Stimulated activated naive CD4-positive, alpha-beta T cell (primary cell): ENCODE measurements around the gene C10orf53.
"Not testable (repeated sequence)": the region's sequence is repeated elsewhere in the genome, so short reads cannot be mapped to it uniquely, and the experiment has no call there.

Experiments used
- DNase-seq, 6 experiments: peaks; one replicate each; lab custom pipeline; 2025; lab: John Stamatoyannopoulos, UW

The C10orf53 gene

GRCh38 chr10:49688261-49688846, 8.9 kb downstream of the C10orf53 start:
- DNase-seq: no peak

DNA sequence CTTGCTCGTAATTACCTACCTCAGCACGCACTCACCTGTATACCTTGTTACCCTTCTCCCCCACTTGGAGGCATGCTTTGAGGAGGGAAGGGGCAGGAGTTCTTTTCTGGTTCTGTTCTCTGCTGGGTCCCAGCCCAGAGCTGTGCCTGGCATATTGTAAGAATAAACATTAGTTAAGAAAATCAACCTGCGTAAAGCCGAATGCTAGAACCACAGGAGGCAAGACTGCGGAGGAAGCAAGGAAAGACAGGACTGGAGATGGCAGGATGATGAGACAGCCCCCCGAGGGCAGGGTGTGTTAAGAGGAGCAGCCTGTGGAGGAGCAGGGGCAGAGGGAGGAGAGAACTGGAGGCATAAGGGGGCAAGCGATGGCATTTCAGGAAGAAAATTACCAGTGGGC, 9.5 kb downstream of the C10orf53 start:
- no peak for DNase-seq

DNA sequence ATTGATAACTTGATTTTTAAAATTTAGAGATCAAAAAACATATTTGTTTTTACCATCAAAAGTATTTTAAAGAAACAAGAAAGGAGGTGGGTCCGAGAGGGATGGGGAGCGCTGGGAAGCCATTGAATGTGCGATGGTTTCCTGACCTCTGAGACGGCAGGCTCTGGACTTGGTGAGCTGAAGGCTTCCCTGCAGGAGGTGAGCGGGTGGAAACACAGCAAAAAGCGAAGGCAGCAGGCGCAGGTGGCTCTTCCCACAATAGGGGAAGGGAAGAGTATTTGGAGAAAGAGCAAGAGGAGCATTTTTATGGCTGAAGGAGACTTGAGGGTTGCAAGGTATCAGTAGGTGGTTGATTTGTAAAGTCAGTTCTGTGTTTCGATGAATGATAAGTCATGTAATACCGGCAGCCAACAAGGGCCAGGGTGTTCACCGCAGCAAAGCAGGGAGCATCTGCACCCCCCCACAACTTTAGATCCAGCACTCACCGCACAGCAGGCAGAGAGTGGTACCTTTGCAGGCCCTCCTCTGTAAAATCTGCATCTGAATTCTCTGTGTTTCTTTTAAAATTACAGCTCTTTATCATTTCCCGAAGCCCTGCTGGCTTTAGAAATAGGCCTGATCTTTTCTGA, 10.5 kb downstream of the C10orf53 start:
- DNase-seq: no peak

DNA sequence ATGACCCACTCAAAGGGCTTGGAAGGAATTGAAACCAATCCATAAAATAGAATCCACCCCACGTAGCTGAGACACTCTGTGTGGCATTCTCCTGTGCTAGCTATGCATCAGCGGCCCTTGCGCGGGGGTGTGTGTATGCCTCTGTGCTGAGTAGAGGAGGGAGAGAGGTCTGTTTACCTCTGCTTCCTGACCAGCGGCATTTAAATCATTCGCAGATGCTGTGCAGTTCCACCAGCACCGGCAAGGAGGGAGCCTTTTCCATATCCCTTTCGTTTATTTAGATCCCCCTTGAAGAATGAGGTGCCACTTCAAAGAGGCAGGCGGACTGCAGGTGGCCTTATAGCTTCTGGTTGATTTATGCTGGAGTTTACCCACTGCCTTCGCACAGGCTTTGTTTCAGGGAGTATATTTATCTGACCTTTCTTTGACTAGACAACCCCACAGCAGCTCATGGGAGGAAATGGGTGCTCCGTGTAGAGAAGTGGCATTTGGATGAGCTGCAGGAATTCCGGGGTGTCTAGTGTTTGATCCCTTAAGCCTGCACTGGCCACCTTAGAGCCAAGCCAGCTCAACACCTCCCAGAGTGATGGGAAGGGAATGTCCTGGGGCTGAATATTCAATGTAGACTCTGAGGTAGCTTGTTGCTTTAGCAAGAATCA, 11.4 kb downstream of the C10orf53 start:
- DNase-seq: no peak

DNA sequence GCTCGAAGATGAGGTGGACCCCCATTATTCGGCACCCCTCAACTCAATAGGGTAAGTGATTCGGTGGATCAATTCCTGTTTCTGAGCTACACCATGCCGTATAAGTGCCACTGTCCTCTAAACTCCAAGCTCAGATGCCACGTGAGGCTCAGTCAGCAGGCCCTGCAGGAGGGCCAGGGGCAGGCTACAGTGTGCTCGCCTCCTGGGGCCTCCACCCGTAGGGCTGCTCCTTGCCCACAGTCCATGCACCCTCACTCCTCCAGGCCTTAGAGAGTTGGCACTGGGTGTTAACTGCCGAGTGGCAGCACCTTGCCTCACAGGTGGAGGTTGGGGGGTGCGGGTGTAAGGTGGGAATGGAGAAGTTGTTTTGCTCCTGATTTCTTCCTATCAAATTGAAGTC, 12.1 kb downstream of the C10orf53 start:
- no peak for DNase-seq

- no peak for DNase-seq
Observed at GRCh38 chr10:49694466-49694865, 15.0 kb downstream of the C10orf53 start.

GRCh38 chr10:49696311-49696710, 16.9 kb downstream of the C10orf53 start:
- DNase-seq: no peak

DNA sequence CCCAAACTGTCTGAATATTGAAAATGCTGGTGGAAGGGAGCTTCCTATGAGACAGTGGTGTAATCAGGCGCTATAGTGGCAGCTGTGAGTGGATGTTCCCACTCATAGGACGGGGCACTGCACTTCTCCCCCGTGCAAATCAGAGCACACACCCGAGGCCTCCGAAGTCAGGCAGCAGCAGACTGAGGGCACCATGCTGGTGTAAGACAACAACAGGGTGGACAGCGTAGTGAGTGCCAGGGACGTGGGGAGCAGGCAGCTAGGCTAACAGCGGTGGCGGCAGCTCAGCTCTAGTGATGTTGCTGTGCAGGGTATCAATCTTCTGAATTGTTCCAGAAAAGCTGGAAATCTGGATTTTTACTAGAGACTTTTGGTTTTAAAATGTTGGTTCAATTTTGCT, 19.2 kb downstream of the C10orf53 start:
- no peak for DNase-seq

GRCh38 chr10:49700211-49700610, 20.8 kb downstream of the C10orf53 start:
- no peak for DNase-seq

GRCh38 chr10:49700997-49701396, 21.5 kb downstream of the C10orf53 start:
- DNase-seq: no peak

DNA sequence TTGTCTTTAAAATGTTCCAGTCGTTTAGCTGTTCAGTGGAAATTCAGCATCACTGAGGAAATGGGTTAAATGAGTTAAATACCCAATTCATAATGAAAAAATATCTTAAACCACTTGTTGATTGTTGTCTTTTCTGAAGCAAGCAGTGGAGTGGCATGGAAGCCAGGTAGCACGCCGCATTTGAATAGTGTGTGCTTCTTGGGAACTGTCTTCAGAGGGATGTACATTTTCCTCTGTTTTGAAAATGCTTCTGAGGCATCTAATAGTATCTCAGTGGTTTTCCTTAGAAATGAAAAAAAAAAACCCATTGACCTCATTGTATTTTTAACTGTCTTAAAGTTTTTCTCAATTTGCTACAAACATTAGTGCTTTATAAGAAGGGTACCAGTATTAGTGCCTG, 28.1 kb downstream of the C10orf53 start:
- no peak for DNase-seq

- no peak for DNase-seq
Observed at GRCh38 chr10:49709934-49710333, 30.5 kb downstream of the C10orf53 start.

DNA sequence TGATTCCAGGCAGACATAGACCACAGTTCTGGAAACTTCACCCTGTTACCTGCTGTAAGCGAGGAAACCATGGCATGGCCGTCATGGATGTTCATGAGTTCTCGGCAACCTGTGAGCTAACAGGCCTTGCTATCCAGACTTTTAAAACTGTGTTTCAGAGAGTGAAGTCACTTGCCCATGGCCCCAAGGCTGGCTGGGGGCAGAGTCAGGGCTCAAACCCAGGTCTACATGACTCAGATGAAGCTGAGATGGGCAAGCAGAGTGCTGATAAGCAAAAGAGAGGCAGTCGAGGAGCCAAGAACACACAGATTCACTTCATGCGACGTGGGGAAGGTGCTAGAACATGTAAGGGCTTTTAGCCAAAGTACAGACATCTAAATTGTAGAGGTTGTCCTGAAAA, 31.5 kb downstream of the C10orf53 start:
- no peak for DNase-seq

GRCh38 chr10:49711481-49711880, 32.0 kb downstream of the C10orf53 start:
- no peak for DNase-seq

GRCh38 chr10:49713266-49713665, 33.8 kb downstream of the C10orf53 start:
- no peak for DNase-seq

DNA sequence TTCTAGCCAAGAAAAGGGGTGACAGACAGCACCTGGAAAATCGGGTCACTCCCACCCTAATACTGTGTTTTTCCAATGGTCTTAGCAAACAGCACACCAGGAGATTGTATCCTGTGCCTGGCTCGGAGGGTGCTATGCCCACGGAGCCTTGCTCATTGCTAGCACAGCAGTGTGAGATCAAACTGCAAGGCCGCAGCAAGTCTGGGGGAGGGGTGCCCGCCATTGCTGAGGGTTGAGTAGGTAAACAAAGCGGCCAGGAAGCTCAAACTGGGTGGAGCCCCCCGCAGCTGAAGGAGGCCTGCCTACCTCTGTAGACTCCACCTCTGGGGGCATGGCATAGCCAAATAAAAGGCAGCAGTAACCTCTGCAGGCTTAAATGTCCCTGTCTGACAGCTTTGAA, 35.7 kb downstream of the C10orf53 start:
- DNase-seq: not testable (repeated sequence)

DNA sequence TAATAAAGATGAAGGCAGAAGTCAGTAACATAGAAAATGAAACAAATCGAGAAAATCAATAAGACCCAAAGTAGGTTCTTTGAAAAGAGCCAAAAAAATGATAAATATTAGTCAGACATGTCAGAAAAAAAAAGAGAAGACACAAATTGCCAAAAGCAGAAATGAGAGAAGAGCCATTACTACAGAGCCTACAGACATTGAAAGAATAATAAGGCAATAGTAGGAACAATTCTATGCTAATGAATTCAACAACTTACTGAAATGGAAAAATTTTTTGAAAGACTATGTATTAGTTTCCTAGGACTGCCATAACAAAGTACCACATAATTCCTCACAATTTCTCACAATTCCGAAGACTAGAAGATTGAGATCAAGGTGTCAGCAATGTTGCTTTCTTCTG, 47.1 kb downstream of the C10orf53 start:
- no peak for DNase-seq

- no peak for DNase-seq
Observed at GRCh38 chr10:49733866-49734265, 54.4 kb downstream of the C10orf53 start.

- no peak for DNase-seq
Observed at GRCh38 chr10:49734676-49735075, 55.2 kb downstream of the C10orf53 start.

- no peak for DNase-seq
Observed at GRCh38 chr10:49735161-49735560, 55.7 kb downstream of the C10orf53 start.

GRCh38 chr10:49735848-49736563, 56.6 kb downstream of the C10orf53 start:
- no peak for DNase-seq

DNA sequence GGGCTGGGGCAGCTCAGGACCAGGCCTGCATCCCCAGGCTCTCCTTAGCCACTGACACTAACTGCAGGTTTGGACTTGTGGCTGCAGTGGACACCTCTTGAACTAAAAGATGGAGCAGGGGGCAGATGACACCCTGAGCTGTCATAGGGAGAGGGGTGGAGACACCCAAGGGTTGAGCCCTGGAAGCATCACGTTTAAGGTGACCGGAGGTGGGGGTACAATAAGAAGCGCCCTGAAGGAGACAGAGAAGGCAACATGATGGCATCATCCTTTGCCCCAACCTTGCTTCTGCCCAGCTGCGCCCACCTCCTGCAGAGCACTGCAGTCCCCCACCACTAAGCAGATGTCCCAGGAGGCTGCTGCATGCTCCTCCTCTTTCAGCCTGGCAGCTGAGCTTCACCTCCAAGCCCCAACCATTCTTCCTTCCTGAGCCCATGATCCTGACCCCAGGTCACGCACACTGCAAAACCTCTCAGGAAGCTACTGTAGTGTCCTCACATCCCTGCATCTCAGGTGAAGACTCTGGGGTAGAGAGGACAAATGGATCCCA, 57.2 kb downstream of the C10orf53 start:
- no peak for DNase-seq
